GM19099 (cell line): ENCODE results near the gene MFAP1.
A peak's percentile ranks its signal among the peaks of the same experiment; 100 is the strongest.

Source experiments
- POLR2A ChIP-seq: IDR thresholded peaks from 3 replicates; pipeline ENCODE4 v1.6.1; 2011; ENCODE audit warnings: low read depth; ENCODE audit not compliant: insufficient read length; ENCODE audit errors: extremely low read depth

MFAP1 gene

DNA sequence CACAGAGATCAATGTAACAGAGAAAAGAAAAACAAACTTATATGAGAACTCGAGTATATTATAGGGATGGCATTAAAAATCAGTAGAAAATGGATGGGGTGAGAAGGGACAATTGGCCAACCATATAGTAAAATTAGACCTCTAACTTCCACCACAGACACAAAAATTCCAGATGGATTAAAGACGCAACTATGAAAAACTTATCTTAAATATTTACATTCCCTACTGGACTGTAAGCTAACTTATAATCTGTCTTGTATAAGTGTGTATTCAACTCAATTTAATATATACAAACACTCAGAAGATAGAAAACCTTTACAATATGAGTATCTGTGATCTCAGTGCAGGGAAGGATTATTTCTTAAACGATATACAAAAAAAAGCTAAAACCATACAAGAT lies 3.0 kb downstream of the MFAP1 start:
- TF ChIP-seq POLR2A: no peak

GRCh38 chr15:43808960-43809678 lies 15.4 kb downstream of the MFAP1 start:
- no peak for TF ChIP-seq POLR2A

- no peak for TF ChIP-seq POLR2A
Observed at GRCh38 chr15:43808435-43808950, 16.0 kb downstream of the MFAP1 start.

DNA sequence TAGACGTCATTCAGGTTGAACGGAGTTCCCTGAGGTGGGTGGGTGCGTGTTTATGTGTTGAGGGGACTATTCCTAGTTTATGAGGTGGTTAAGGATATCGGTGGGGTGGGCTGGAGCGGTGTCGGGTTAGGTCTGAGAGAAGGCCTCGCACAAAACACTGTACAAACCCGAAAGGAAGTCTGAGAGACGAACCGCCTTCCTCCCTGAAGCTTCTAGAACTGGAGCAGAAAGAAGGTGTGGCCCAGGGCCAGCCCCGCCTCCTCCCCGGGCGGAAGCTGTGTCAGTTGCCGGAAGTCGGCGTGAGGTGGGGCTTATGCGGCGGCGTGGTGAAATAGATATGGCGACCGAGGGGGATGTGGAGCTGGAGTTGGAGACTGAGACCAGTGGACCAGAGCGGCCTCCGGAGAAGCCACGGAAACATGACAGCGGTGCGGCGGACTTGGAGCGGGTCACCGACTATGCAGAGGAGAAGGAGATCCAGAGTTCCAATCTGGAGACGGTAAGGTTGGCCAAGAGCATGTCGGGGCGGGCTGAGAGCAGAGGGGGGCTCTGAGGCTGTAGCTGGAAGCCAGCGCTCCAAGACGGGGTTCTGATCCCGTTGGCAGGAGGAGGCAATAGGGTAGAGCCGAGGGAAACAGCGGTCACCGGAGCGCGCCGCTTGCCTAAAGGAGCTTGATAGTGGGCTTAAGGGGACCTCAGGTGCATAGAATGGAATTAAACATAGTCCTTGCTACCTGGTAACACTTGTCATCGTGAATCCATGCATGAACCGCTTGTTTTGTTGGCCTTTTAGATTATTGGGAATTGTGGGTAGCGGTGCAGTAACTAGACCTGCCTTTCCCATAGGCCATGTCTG lies 24.0 kb downstream of the MFAP1 start, which contains the start of gene HYPK:
Gene HYPK, plus strand, starts transcription at position 314 of the 856 bp plus-strand sequence. Its CDS starts 24 bp downstream, at position 338.
- peak; percentile 85 for TF ChIP-seq POLR2A

- TF ChIP-seq POLR2A: no peak
Observed at GRCh38 chr15:43799945-43800285, 24.6 kb downstream of the MFAP1 start, which contains the start of gene SERINC4. Gene SERINC4, minus strand, starts transcription at chr15:43800220. Its CDS starts 234 bp downstream, at chr15:43799986.

DNA sequence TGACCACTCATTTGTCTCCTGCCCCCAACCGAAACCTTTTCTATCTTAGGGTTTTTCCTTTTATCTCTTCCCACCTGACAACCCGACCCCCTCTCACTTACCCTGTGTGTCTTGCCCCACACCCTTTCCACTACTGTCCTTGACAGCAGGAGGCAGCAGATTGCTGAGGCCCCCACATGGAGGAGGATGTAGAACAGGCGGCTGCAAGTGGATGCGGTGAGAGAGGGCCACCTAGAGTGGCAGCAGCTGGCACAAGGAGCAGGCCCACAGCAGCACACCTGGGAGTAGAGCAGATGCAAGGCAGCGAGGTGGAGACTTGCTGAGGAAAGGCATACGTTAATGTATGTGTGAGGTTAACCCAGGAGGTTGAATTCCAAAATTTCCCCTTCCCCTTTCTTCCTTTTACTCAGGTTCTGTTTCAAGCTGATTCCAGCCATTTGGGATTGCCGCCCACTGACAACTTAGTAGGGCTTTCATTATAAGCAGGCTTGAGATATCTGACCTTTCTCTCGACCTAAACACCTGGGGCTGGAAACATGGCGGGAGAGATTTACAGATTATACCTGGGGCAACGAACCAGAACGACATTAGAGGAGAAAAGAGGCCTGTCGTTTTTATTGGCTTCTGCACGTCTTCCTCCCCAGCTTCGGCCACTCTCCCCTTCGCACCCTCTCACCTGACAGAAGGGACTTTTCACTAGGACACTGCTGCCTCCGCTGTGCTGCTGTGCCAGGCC lies 25.1 kb downstream of the MFAP1 start:
- no peak for TF ChIP-seq POLR2A

DNA sequence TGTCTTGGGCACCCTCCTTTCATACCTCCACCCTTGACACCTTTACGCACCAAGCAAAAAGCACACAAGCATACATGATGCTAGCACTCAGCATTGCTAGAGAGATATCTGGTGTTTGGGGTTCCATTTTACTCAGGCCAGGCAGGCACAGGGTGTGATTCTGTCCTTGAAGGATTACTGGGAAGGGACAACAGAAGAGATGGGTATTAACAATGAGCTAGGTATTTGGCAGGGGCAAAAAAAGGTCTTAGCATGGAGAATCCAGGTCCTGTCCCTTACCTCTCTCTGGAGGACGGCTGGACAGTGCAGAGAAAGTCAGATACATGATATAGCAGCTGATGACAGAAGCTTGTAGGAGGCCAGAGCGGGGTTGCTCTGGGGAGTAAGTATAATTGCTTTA lies 27.9 kb downstream of the MFAP1 start:
- no peak for TF ChIP-seq POLR2A

- no peak for TF ChIP-seq POLR2A
Observed at GRCh38 chr15:43795997-43796396, 28.5 kb downstream of the MFAP1 start.

DNA sequence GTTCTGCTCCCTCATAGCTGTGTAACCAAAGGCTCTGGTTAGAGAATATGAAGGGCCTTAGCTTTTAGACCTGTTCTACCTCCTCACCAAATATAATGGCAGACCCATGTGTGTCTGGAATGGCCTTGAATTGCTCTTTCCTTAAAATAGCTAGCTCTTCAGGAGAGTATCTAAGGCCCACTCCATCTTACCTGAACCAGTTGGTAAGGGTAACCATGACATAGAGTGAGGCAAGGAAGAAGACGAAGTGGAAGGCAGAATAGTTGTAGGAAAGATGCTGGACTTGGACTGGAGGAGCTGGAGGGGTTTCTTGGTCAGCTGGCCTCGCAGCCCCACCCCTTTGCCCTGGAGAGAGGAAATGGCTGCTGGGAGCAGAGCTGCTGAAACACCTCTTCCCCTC lies 29.3 kb downstream of the MFAP1 start:
- TF ChIP-seq POLR2A: no peak

GRCh38 chr15:43794269-43795037 lies 30.0 kb downstream of the MFAP1 start:
- TF ChIP-seq POLR2A: no peak

DNA sequence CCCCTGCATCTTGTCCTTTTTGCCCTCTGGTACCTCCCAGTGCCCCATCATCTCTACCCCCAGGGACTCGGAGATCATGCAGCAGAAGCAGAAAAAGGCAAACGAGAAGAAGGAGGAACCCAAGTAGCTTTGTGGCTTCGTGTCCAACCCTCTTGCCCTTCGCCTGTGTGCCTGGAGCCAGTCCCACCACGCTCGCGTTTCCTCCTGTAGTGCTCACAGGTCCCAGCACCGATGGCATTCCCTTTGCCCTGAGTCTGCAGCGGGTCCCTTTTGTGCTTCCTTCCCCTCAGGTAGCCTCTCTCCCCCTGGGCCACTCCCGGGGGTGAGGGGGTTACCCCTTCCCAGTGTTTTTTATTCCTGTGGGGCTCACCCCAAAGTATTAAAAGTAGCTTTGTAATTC lies 30.8 kb downstream of the MFAP1 start:
- no peak for TF ChIP-seq POLR2A

- TF ChIP-seq POLR2A: no peak
Observed at GRCh38 chr15:43792761-43793476, 31.6 kb downstream of the MFAP1 start.

DNA sequence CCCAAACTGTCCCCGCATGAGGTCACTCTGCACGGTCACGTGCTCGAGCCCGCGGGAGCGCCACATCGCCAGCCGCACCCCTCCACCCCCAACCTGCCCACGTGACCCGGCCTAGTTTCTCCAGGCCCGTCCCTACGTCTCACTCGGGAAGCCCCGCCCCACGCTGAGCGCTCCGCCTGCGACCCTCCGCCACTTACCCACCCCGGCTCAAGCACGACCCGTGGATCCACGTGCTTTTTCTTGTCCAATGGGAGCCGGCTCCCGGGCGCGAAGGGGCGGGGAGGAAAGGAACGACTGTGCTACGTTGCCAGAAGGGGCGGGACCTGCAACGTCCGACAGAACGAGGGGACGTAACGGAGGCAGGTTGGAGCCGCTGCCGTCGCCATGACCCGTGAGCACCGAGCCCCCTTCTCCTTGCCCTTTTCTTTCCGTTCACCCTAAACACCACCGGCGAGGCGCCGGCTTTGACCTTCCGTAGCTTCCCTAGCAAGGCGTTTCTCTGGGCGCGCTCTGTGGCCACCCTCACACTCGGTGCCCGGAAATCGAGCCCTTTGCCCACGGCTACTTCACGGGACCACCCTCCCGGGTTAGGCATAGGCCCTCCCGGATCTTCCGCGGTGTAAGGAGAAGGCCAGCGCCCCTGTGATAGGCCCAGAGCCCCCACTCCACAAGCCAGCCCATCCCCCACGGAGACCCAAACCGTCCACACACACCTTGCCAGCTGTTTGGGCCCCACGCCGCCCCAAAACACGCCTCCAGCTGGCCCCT lies 32.3 kb downstream of the MFAP1 start, which contains the start of gene SERF2:
Gene SERF2, plus strand, starts transcription at position 328 of the 768 bp plus-strand sequence. Its CDS starts 57 bp downstream, at position 385.
- TF ChIP-seq POLR2A: peak; percentile 95
